Measurements from ENCODE around the gene CA11.

CA11 gene

GRCh38 chr19:48598996-48599700 lies 46.8 kb downstream of the CA11 start:
- TF ChIP-seq, protein P1, sequence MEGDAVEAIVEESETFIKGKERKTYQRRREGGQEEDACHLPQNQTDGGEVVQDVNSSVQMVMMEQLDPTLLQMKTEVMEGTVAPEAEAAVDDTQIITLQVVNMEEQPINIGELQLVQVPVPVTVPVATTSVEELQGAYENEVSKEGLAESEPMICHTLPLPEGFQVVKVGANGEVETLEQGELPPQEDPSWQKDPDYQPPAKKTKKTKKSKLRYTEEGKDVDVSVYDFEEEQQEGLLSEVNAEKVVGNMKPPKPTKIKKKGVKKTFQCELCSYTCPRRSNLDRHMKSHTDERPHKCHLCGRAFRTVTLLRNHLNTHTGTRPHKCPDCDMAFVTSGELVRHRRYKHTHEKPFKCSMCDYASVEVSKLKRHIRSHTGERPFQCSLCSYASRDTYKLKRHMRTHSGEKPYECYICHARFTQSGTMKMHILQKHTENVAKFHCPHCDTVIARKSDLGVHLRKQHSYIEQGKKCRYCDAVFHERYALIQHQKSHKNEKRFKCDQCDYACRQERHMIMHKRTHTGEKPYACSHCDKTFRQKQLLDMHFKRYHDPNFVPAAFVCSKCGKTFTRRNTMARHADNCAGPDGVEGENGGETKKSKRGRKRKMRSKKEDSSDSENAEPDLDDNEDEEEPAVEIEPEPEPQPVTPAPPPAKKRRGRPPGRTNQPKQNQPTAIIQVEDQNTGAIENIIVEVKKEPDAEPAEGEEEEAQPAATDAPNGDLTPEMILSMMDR (IDR thresholded peaks at IDR 0.05; ENCODE audit: insufficient read depth, low read depth, low read length, missing control alignments) = no peak
- no peak overlapping the region for H3K4me3 ChIP-seq (ENCODE audit: low read depth, low read length)
- no peak for DNase-seq (ENCODE audit: low read depth)

- TF ChIP-seq, protein P1 (IDR thresholded peaks at IDR 0.05; ENCODE audit: insufficient read depth, low read depth, low read length, missing control alignments) = no peak
- peak; percentile 67 for DNase-seq (ENCODE audit: low read depth)
- peak overlapping the region; percentile 32 for H3K4me3 ChIP-seq (ENCODE audit: low read depth, low read length)
Measured at GRCh38 chr19:48596679-48597465, 49.1 kb downstream of the CA11 start.

GRCh38 chr19:48596237-48596636 lies 49.8 kb downstream of the CA11 start:
- DNase-seq (ENCODE audit: low read depth) = no peak
- no peak overlapping the region for H3K4me3 ChIP-seq (ENCODE audit: low read depth, low read length)
- TF ChIP-seq, protein P1 (IDR thresholded peaks at IDR 0.05; ENCODE audit: insufficient read depth, low read depth, low read length, missing control alignments) = no peak

GRCh38 chr19:48595833-48596232 lies 50.2 kb downstream of the CA11 start:
- DNase-seq (ENCODE audit: low read depth) = no peak
- TF ChIP-seq, protein P1 (IDR thresholded peaks at IDR 0.05; ENCODE audit: insufficient read depth, low read depth, low read length, missing control alignments) = no peak
- H3K4me3 ChIP-seq (ENCODE audit: low read depth, low read length) = no peak overlapping the region

DNA sequence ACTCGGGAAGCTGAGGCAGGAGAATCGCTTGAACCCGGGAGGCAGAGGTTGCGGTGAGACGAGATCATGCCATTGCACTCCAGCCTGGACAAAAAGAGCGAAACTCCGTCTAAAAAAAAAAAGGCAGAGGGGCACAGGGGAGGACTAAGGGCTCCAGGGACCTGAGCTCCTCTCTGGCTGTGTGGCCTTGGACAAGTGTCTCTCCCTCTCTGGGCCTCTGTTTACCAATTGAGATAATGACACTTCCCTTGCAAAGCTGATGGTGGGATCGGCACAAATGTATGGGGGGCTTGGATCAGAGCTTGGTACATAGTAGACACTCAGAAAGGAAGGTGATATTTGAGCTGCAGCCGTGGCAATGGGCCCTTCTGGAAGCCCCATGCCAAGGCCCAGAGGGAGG lies 50.8 kb downstream of the CA11 start:
- TF ChIP-seq, protein P1 (IDR thresholded peaks at IDR 0.05; ENCODE audit: insufficient read depth, low read depth, low read length, missing control alignments) = no peak
- no peak overlapping the region for H3K4me3 ChIP-seq (ENCODE audit: low read depth, low read length)

GRCh38 chr19:48591021-48591420 lies 55.0 kb downstream of the CA11 start:
- no peak overlapping the region for H3K4me3 ChIP-seq (ENCODE audit: low read depth, low read length)
- TF ChIP-seq, protein P1 (IDR thresholded peaks at IDR 0.05; ENCODE audit: insufficient read depth, low read depth, low read length, missing control alignments) = no peak
- no peak for DNase-seq (ENCODE audit: low read depth)

More for the DNA sequence above, 50.8 kb downstream of the CA11 start:
- no peak for DNase-seq (ENCODE audit: low read depth)
